Lower lobe of right lung (tissue), 2 donors: ENCODE results near the gene ATP6V1C2. TPM values are rescaled to one million over a fixed set of nuclear protein-coding genes. Genes with fewer than 3 reads are reported as not detected.

ENCODE experiments used
- ATAC-seq, 2 donors: fragments of 200-7000 bp; cut with Tn5 transposase; one replicate each; pipeline ENCODE4 v1.9.1; 2020 to 2022; ENCODE audit warnings: mild to moderate bottlenecking in 2 of 2, moderate library complexity in 2 of 2
- DNase-seq: peaks from one replicate; pipeline ENCODE4 v3.0.0-alpha.2; 2020
- H3K27ac ChIP-seq: fragments of 200-600 bp; one replicate; pipeline ENCODE4 v1.8.0; 2022
- H3K27me3 ChIP-seq: fragments of 200-600 bp; one replicate; pipeline ENCODE4 v1.8.0; 2022; ENCODE audit warnings: low read depth
- H3K36me3 ChIP-seq: fragments of 200-600 bp; one replicate; pipeline ENCODE4 v1.8.0; 2022; ENCODE audit warnings: mild to moderate bottlenecking
- H3K4me1 ChIP-seq: fragments of 200-600 bp; one replicate; pipeline ENCODE4 v1.8.0; 2022
- H3K4me3 ChIP-seq: fragments of 200-600 bp; one replicate; pipeline ENCODE4 v1.8.0; 2022; ENCODE audit warnings: mild to moderate bottlenecking
- H3K9me3 ChIP-seq: fragments of 200-600 bp; one replicate; pipeline ENCODE4 v1.8.0; 2022
- CTCF ChIP-seq: fragments of 200-600 bp; IDR thresholded peaks from one replicate; pipeline ENCODE4 v1.8.0; 2022; ENCODE audit warnings: antibody characterized with exemption, mild to moderate bottlenecking
- intact Hi-C: fragments of 100-400 bp; cut with DNase I; formaldehyde crosslinking; loops from one replicate; pipeline ENCODE4 v1.11.0; 2022
- total RNA-seq: library from RNA; stranded (reverse); fragmentation: NEBNext Ultra II Directional; extraction: Animal tissue kit (Norgen Biotek cat#: 25700); gene quantifications from one replicate; pipeline ENCODE4 v1.2.1, GENCODE V29; 2021
- donor health status: DM: no; HTN: yes; CAD: no; lungs with severe emphysema.

Gene ATP6V1C2
- total RNA-seq, 1 donor from 2014 or later, result 1.7 TPM

GRCh38 chr2:10794876-10795275 is 73.4 kb downstream of the ATP6V1C2 start:
- TF ChIP-seq CTCF, result no peak
- peaks cover 89% of the 10 kb centered on the region for H3K36me3 ChIP-seq
- no peaks in the 10 kb centered on the region for H3K9me3 ChIP-seq
- ATAC-seq, result no peak
- H3K4me3 ChIP-seq, result no peak overlapping the region
- H3K27ac ChIP-seq, result no peak overlapping the region
- intact Hi-C loops, result no loop called here
- DNase-seq, result no peak
- H3K4me1 ChIP-seq, result no peaks in the 10 kb centered on the region
- H3K27me3 ChIP-seq, result no peaks in the 10 kb centered on the region

GRCh38 chr2:10795508-10796046 is 74.1 kb downstream of the ATP6V1C2 start:
- Histone ChIP-seq H3K4me1 (no peaks in the 10 kb centered on the region), H3K36me3 (peaks cover 89% of the 10 kb centered on the region), H3K27ac (no peak overlapping the region), H3K9me3 (no peaks in the 10 kb centered on the region), H3K4me3 (no peak overlapping the region), H3K27me3 (no peaks in the 10 kb centered on the region)
- ATAC-seq (no peak), DNase-seq (no peak)
- intact Hi-C loops, result no loop called here
- TF ChIP-seq CTCF, result no peak

- Histone ChIP-seq H3K36me3 (peaks cover 89% of the 10 kb centered on the region), H3K4me1 (no peaks in the 10 kb centered on the region)
- no peak for ATAC-seq
These were observed 75.3 kb downstream of the ATP6V1C2 start for GRCh38 chr2:10796703-10797102.

GRCh38 chr2:10798783-10799182 is 77.4 kb downstream of the ATP6V1C2 start:
- H3K36me3 ChIP-seq, result peaks cover 75% of the 10 kb centered on the region

More at GRCh38 chr2:10796703-10797102, 75.3 kb downstream of the ATP6V1C2 start:
- intact Hi-C loops, result no loop called here
- no peaks in the 10 kb centered on the region for H3K9me3 ChIP-seq
- H3K27me3 ChIP-seq, result no peaks in the 10 kb centered on the region
- TF ChIP-seq CTCF, result no peak
- H3K27ac ChIP-seq, result no peak overlapping the region
- no peak overlapping the region for H3K4me3 ChIP-seq
- DNase-seq, result no peak

GRCh38 chr2:10800163-10800562 is 78.7 kb downstream of the ATP6V1C2 start:
- no peak for TF ChIP-seq CTCF
- no peaks in the 10 kb centered on the region for H3K9me3 ChIP-seq
- no peak overlapping the region for H3K4me3 ChIP-seq
- intact Hi-C loops, result no loop called here
- H3K27me3 ChIP-seq, result no peaks in the 10 kb centered on the region
- no peak for DNase-seq
- no peak for ATAC-seq
- no peak overlapping the region for H3K27ac ChIP-seq
- peaks cover 63% of the 10 kb centered on the region for H3K36me3 ChIP-seq
- H3K4me1 ChIP-seq, result no peaks in the 10 kb centered on the region

More at GRCh38 chr2:10798783-10799182, 77.4 kb downstream of the ATP6V1C2 start:
- Histone ChIP-seq H3K4me3 (no peak overlapping the region), H3K27me3 (no peaks in the 10 kb centered on the region), H3K27ac (no peak overlapping the region), H3K4me1 (no peaks in the 10 kb centered on the region), H3K9me3 (no peaks in the 10 kb centered on the region)
- ATAC-seq (no peak), DNase-seq (no peak)
- intact Hi-C loops, result no loop called here
- TF ChIP-seq CTCF, result no peak
